ENCODE results near the gene TTC27. TPM values are rescaled to one million over a fixed set of nuclear protein-coding genes. Genes with fewer than 3 reads are reported as not detected.

Gene TTC27
- total RNA-seq, 6 experiments from 2014 or later = 20.0 to 24.7 (median 23.9) TPM

GRCh38 chr2:32820088-32820487, 192.2 kb downstream of the TTC27 start:
- Mint-ChIP-seq H3K27me3 (ENCODE audit: insufficient read depth) (no peaks in the 10 kb centered on the region; the same call in 1 of the 2 replicates), H3K4me3 (no peak overlapping the region), H3K36me3 (ENCODE audit: low read depth) (0 out of 2 replicates have a peak, but pooled peaks cover 5% of the 10 kb centered on the region), H3K4me1 (ENCODE audit: low read depth) (peaks cover 3% of the 10 kb centered on the region; the same call in 1 of the 2 replicates), H3K27ac (no peak overlapping the region), H3K9me3 (no peaks in the 10 kb centered on the region)
- DNase-seq = no peak
- TF ChIP-seq, protein P1, sequence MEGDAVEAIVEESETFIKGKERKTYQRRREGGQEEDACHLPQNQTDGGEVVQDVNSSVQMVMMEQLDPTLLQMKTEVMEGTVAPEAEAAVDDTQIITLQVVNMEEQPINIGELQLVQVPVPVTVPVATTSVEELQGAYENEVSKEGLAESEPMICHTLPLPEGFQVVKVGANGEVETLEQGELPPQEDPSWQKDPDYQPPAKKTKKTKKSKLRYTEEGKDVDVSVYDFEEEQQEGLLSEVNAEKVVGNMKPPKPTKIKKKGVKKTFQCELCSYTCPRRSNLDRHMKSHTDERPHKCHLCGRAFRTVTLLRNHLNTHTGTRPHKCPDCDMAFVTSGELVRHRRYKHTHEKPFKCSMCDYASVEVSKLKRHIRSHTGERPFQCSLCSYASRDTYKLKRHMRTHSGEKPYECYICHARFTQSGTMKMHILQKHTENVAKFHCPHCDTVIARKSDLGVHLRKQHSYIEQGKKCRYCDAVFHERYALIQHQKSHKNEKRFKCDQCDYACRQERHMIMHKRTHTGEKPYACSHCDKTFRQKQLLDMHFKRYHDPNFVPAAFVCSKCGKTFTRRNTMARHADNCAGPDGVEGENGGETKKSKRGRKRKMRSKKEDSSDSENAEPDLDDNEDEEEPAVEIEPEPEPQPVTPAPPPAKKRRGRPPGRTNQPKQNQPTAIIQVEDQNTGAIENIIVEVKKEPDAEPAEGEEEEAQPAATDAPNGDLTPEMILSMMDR (IDR thresholded peaks at IDR 0.05) = no peak

- DNase-seq = no peak
- TF ChIP-seq, protein P1 (IDR thresholded peaks at IDR 0.05) = no peak
- H3K4me1 Mint-ChIP-seq (ENCODE audit: low read depth) = peaks cover 9% of the 10 kb centered on the region
- H3K27ac Mint-ChIP-seq = no peak overlapping the region
- H3K27me3 Mint-ChIP-seq (ENCODE audit: insufficient read depth) = no peaks in the 10 kb centered on the region; the same call in 1 of the 2 replicates
- H3K4me3 Mint-ChIP-seq = no peak overlapping the region
- H3K9me3 Mint-ChIP-seq = no peaks in the 10 kb centered on the region
- H3K36me3 Mint-ChIP-seq (ENCODE audit: low read depth) = 0 out of 2 replicates have a peak, but pooled peaks cover 5% of the 10 kb centered on the region
These were observed 192.9 kb downstream of the TTC27 start for GRCh38 chr2:32820701-32821100.

GRCh38 chr2:32824070-32824809, 196.4 kb downstream of the TTC27 start:
- DNase-seq = no peak
- peaks cover 8% of the 10 kb centered on the region; the same call in 1 of the 2 replicates for H3K9me3 Mint-ChIP-seq
- no peak overlapping the region for H3K4me3 Mint-ChIP-seq
- peaks cover 22% of the 10 kb centered on the region for H3K4me1 Mint-ChIP-seq (ENCODE audit: low read depth)
- H3K27ac Mint-ChIP-seq = no peak overlapping the region
- TF ChIP-seq, protein P1 (IDR thresholded peaks at IDR 0.05) = no peak
- H3K36me3 Mint-ChIP-seq (ENCODE audit: low read depth) = peaks cover 5% of the 10 kb centered on the region; the same call in 1 of the 2 replicates
- no peaks in the 10 kb centered on the region for H3K27me3 Mint-ChIP-seq (ENCODE audit: insufficient read depth)

GRCh38 chr2:32825291-32825712, 197.5 kb downstream of the TTC27 start:
- H3K27ac Mint-ChIP-seq = no peak overlapping the region
- TF ChIP-seq, protein P1 (IDR thresholded peaks at IDR 0.05) = no peak

GRCh38 chr2:32830196-32830595, 202.3 kb downstream of the TTC27 start:
- TF ChIP-seq, protein P1 (IDR thresholded peaks at IDR 0.05) = no peak
- DNase-seq = no peak
- H3K27ac Mint-ChIP-seq = no peak overlapping the region
- no peaks in the 10 kb centered on the region for H3K27me3 Mint-ChIP-seq (ENCODE audit: insufficient read depth)
- H3K4me3 Mint-ChIP-seq = no peak overlapping the region
- peaks cover 8% of the 10 kb centered on the region; the same call in 1 of the 2 replicates for H3K9me3 Mint-ChIP-seq
- H3K36me3 Mint-ChIP-seq (ENCODE audit: low read depth) = no peaks in the 10 kb centered on the region; the same call in 1 of the 2 replicates
- peaks cover 38% of the 10 kb centered on the region for H3K4me1 Mint-ChIP-seq (ENCODE audit: low read depth)

More at GRCh38 chr2:32825291-32825712, 197.5 kb downstream of the TTC27 start:
- no peaks in the 10 kb centered on the region for H3K27me3 Mint-ChIP-seq (ENCODE audit: insufficient read depth)
- peaks cover 8% of the 10 kb centered on the region; the same call in 1 of the 2 replicates for H3K9me3 Mint-ChIP-seq
- H3K4me3 Mint-ChIP-seq = no peak overlapping the region
- H3K4me1 Mint-ChIP-seq (ENCODE audit: low read depth) = peaks cover 22% of the 10 kb centered on the region
- no peak for DNase-seq
- H3K36me3 Mint-ChIP-seq (ENCODE audit: low read depth) = peaks cover 5% of the 10 kb centered on the region; the same call in 1 of the 2 replicates
